K562 (cell line): ENCODE results near the gene STMN3.

Experiments
- CTBP1 ChIP-seq: fragments of 450-650 bp; IDR thresholded peaks from 2 replicates; pipeline ENCODE4 v1.6.1; 2016; ENCODE audit warnings: borderline replicate concordance
- MNT ChIP-seq, 2 experiments: fragments of 450-650 bp; conservative IDR thresholded peaks; 2 replicates each; pipeline ENCODE4 v1.6.1; 2017; ENCODE audit warnings: mild to moderate bottlenecking in 2 of 2, moderate library complexity in 2 of 2
- MXI1 ChIP-seq: IDR thresholded peaks from 2 replicates; pipeline ENCODE4 v1.6.1; 2011; ENCODE audit warnings: low read depth, mild to moderate bottlenecking, improper control_type of control experiment, low read length
- NUFIP1 ChIP-seq: fragments of 450-650 bp; IDR thresholded peaks from 2 replicates; pipeline ENCODE4 v1.6.1; 2018; ENCODE audit not compliant: partially characterized antibody
- POLR2A ChIP-seq: fragments of 450-650 bp; conservative IDR thresholded peaks from 2 replicates; pipeline ENCODE4 v1.6.1; 2016
- SMARCC2 ChIP-seq: fragments of 450-650 bp; IDR thresholded peaks from 2 replicates; pipeline ENCODE4 v1.6.1; 2017; ENCODE audit warnings: antibody characterized with exemption, moderate library complexity, mild to moderate bottlenecking, low read depth
- SPI1 ChIP-seq: IDR thresholded peaks from 2 replicates; pipeline ENCODE4 v1.6.1; 2011; ENCODE audit warnings: low read depth, low read length, control low read depth, borderline replicate concordance
- TF ChIP-seq, protein P1 (sequence below): fragments of 450-650 bp; formaldehyde crosslinking; IDR thresholded peaks from 2 replicates; pipeline ENCODE4 v1.4.0; 2022; ENCODE audit warnings: missing genetic modification characterization

GRCh38 chr20:63655249-63655648 is 2.0 kb upstream of the STMN3 start:
- TF ChIP-seq POLR2A (no peak), MXI1 (no peak), SMARCC2 (no peak), CTBP1 (no peak), NUFIP1 (no peak), SPI1 (no peak), MNT (conservative IDR thresholded peaks at IDR 0.05) (no peak)
- TF ChIP-seq, protein P1, sequence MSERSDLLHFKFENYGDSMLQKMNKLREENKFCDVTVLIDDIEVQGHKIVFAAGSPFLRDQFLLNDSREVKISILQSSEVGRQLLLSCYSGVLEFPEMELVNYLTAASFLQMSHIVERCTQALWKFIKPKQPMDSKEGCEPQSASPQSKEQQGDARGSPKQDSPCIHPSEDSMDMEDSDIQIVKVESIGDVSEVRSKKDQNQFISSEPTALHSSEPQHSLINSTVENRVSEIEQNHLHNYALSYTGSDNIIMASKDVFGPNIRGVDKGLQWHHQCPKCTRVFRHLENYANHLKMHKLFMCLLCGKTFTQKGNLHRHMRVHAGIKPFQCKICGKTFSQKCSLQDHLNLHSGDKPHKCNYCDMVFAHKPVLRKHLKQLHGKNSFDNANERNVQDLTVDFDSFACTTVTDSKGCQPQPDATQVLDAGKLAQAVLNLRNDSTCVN = no peak
